HepG2 (cell line): ENCODE data around the gene POLR3E. TPM values are rescaled to one million over a fixed set of nuclear protein-coding genes. Genes with fewer than 3 reads are reported as not detected.

Experiments
- ARID3A ChIP-seq: IDR thresholded peaks from 2 replicates; pipeline ENCODE4 v1.6.1; 2012; ENCODE audit warnings: low read depth, low read length, improper control_type of control experiment
- CENPX ChIP-seq: sonication (generic); formaldehyde crosslinking; IDR thresholded peaks from 2 replicates; pipeline ENCODE4 v1.9.0; 2021; ENCODE audit warnings: mild to moderate bottlenecking, missing genetic modification reagents, moderate library complexity
- ERF ChIP-seq: IDR thresholded peaks from 2 replicates; pipeline ENCODE4 v1.6.1; 2018; ENCODE audit warnings: missing biosample characterization, missing genetic modification reagents
- LRRFIP1 ChIP-seq: sonication (generic); formaldehyde crosslinking; conservative IDR thresholded peaks from 2 replicates; pipeline ENCODE4 v1.4.0; 2020; ENCODE audit warnings: missing genetic modification reagents
- MYNN ChIP-seq: sonication (generic); formaldehyde crosslinking; IDR thresholded peaks from 2 replicates; pipeline ENCODE4 v1.4.0; 2020; ENCODE audit warnings: mild to moderate bottlenecking, low read depth, missing genetic modification reagents
- PBX3 ChIP-seq: sonication (generic); formaldehyde crosslinking; IDR thresholded peaks from 2 replicates; pipeline ENCODE4 v1.8.1; 2023; ENCODE audit warnings: missing genetic modification reagents, inconsistent platforms, borderline replicate concordance
- SP2 ChIP-seq: sonication (generic); formaldehyde crosslinking; IDR thresholded peaks from 2 replicates; pipeline ENCODE4 v1.5.1; 2020; ENCODE audit warnings: mild to moderate bottlenecking, missing genetic modification reagents
- ZBTB49 ChIP-seq: sonication (generic); formaldehyde crosslinking; IDR thresholded peaks from 2 replicates; pipeline ENCODE4 v1.4.0; 2020; ENCODE audit warnings: missing genetic modification reagents, borderline replicate concordance
- ZC3H13 ChIP-seq: sonication (generic); formaldehyde crosslinking; IDR thresholded peaks from 2 replicates; pipeline ENCODE4 v1.8.1; 2023; ENCODE audit warnings: mild to moderate bottlenecking, missing genetic modification reagents, moderate library complexity
- polyA plus RNA-seq, 8 experiments: library from polyadenylated mRNA; depleted of rRNA in 3 of 8; stranded (reverse) in 7 of 8; unstranded in 1 of 8; fragments of >200 nt; fragmentation: Illumina TruSeq in 4 of 8; extraction: Trizol in 4 of 8; gene quantifications; 2 replicates each; pipeline versions ENCODE4 v1.2.1 to v1.2.3, GENCODE V29; 2011 to 2016; ENCODE audit warnings: low read depth in 4 of 8, missing spikeins in 1 of 8, mixed read lengths in 1 of 8; ENCODE audit not compliant: insufficient read depth in 1 of 8
- total RNA-seq, 5 experiments: library from RNA; depleted of rRNA; stranded (reverse); fragments of >200 nt; fragmentation: Illumina TruSeq; extraction: Trizol; gene quantifications; 2 replicates each; pipeline ENCODE4 v1.2.3, GENCODE V29; 2016; ENCODE audit warnings: low read depth in 1 of 5
- TF ChIP-seq, protein P1 (sequence below): IDR thresholded peaks from 2 replicates; pipeline ENCODE4 v1.6.1; 2016; ENCODE audit warnings: missing compliant biosample characterization, missing genetic modification reagents, borderline replicate concordance
- TF ChIP-seq, protein P2 (sequence below): sonication (generic); formaldehyde crosslinking; IDR thresholded peaks from 2 replicates; pipeline ENCODE4 v1.4.0; 2020; ENCODE audit warnings: mild to moderate bottlenecking, low read depth, missing genetic modification reagents
- TF ChIP-seq, protein P3 (sequence below): sonication (generic); formaldehyde crosslinking; IDR thresholded peaks from 2 replicates; pipeline ENCODE4 v1.5.0; 2020; ENCODE audit warnings: mild to moderate bottlenecking, missing genetic modification reagents, borderline replicate concordance

Gene POLR3E
- total and polyA plus RNA-seq, 2 of the 13 experiments (the other 11 are each of a cell fraction or from before 2014, with no cell fraction given), result 135 to 262 TPM

DNA sequence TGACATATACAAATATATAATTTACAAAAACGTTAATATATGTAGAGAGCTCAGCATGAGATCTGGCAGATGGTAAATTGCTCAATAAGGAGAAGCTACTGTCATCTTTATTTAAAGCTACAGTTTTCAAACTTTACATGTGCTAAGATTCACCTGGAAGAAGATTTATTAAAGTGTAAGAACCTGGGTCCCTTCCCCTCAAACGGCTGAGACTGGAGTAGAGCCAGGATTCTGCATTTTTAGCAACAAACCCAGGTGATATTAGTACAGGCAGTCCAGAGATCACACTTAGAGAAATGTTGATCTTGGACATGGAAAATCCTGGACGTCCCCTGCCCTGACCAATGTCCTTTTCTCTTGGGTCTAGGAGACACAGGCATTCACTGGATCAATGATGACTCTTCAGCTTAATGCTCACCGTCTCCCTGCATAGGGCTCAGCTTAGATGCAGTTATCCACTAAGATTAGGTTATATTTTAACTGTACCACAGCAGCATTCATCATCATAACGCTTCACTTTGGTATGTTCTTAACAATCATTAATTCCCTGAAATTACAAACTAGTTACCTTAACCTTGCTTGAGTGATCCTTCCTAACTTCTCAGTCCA is 56.8 kb downstream of the POLR3E start (continued):
- no peak for TF ChIP-seq LRRFIP1 (CRISPR knock-in tag)
- TF ChIP-seq ZBTB49 (CRISPR knock-in tag), result no peak
- peak; percentile 35; the same call in 1 of the 2 replicates for TF ChIP-seq ARID3A
- TF ChIP-seq, protein P1, sequence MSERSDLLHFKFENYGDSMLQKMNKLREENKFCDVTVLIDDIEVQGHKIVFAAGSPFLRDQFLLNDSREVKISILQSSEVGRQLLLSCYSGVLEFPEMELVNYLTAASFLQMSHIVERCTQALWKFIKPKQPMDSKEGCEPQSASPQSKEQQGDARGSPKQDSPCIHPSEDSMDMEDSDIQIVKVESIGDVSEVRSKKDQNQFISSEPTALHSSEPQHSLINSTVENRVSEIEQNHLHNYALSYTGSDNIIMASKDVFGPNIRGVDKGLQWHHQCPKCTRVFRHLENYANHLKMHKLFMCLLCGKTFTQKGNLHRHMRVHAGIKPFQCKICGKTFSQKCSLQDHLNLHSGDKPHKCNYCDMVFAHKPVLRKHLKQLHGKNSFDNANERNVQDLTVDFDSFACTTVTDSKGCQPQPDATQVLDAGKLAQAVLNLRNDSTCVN (CRISPR knock-in tag), result no peak
- TF ChIP-seq PBX3 (CRISPR knock-in tag), result no peak
- TF ChIP-seq, protein P2, sequence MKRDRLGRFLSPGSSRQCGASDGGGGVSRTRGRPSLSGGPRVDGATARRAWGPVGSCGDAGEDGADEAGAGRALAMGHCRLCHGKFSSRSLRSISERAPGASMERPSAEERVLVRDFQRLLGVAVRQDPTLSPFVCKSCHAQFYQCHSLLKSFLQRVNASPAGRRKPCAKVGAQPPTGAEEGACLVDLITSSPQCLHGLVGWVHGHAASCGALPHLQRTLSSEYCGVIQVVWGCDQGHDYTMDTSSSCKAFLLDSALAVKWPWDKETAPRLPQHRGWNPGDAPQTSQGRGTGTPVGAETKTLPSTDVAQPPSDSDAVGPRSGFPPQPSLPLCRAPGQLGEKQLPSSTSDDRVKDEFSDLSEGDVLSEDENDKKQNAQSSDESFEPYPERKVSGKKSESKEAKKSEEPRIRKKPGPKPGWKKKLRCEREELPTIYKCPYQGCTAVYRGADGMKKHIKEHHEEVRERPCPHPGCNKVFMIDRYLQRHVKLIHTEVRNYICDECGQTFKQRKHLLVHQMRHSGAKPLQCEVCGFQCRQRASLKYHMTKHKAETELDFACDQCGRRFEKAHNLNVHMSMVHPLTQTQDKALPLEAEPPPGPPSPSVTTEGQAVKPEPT (CRISPR knock-in tag), result no peak
- TF ChIP-seq ZC3H13 (CRISPR knock-in tag), result no peak
- TF ChIP-seq, protein P3, sequence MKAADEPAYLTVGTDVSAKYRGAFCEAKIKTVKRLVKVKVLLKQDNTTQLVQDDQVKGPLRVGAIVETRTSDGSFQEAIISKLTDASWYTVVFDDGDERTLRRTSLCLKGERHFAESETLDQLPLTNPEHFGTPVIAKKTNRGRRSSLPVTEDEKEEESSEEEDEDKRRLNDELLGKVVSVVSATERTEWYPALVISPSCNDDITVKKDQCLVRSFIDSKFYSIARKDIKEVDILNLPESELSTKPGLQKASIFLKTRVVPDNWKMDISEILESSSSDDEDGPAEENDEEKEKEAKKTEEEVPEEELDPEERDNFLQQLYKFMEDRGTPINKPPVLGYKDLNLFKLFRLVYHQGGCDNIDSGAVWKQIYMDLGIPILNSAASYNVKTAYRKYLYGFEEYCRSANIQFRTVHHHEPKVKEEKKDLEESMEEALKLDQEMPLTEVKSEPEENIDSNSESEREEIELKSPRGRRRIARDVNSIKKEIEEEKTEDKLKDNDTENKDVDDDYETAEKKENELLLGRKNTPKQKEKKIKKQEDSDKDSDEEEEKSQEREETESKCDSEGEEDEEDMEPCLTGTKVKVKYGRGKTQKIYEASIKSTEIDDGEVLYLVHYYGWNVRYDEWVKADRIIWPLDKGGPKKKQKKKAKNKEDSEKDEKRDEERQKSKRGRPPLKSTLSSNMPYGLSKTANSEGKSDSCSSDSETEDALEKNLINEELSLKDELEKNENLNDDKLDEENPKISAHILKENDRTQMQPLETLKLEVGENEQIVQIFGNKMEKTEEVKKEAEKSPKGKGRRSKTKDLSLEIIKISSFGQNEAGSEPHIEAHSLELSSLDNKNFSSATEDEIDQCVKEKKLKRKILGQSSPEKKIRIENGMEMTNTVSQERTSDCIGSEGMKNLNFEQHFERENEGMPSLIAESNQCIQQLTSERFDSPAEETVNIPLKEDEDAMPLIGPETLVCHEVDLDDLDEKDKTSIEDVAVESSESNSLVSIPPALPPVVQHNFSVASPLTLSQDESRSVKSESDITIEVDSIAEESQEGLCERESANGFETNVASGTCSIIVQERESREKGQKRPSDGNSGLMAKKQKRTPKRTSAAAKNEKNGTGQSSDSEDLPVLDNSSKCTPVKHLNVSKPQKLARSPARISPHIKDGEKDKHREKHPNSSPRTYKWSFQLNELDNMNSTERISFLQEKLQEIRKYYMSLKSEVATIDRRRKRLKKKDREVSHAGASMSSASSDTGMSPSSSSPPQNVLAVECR (CRISPR knock-in tag), result no peak; the same call in 1 of the 2 replicates
- no peak for TF ChIP-seq CENPX
- TF ChIP-seq MYNN (CRISPR knock-in tag), result no peak
- TF ChIP-seq ERF (CRISPR knock-in tag), result no peak
- TF ChIP-seq SP2 (CRISPR knock-in tag), result no peak
